Prostate gland (tissue), 2 donors: ENCODE results near the gene CCDC61.

ENCODE experiments used
- CTCF ChIP-seq, 4 experiments: fragments of 200-600 bp in 2 of 4; fragments of 450-650 bp in 2 of 4; sonication (generic) in 2 of 4; IDR thresholded peaks; 1 replicate in 3 of 4; 2 replicates in 1 of 4; pipeline ENCODE4 v1.5.1; 2016 to 2019; ENCODE audit warnings: antibody characterized with exemption in 4 of 4, mild to moderate bottlenecking in 2 of 4, moderate library complexity in 2 of 4
- POLR2A ChIP-seq: fragments of 450-650 bp; IDR thresholded peaks from one replicate; pipeline ENCODE4 v1.6.1; 2016; ENCODE audit warnings: antibody characterized with exemption, mild to moderate bottlenecking

- TF ChIP-seq CTCF (IDR thresholded peaks at IDR 0.05), result peak in 2 of 4 experiments; percentile 28 to 51
- TF ChIP-seq POLR2A, result no peak
Observed at GRCh38 chr19:46021531-46022041, 26.3 kb downstream of the CCDC61 start.
